Testis (tissue), 3 donors: ENCODE data around the gene CDK15. TPM values are rescaled to one million over a fixed set of nuclear protein-coding genes. Genes with fewer than 3 reads are reported as not detected.

ENCODE experiments used
- DNase-seq: peaks from one replicate; pipeline ENCODE4 v3.0.0-alpha.2; 2019
- H3K27ac ChIP-seq, 2 donors: fragments of 200-600 bp; sonication (generic); one replicate each; pipeline ENCODE4 v1.5.1; 2019
- H3K27me3 ChIP-seq: fragments of 200-600 bp; sonication (generic); one replicate; pipeline ENCODE4 v1.5.1; 2019
- H3K36me3 ChIP-seq: fragments of 200-600 bp; sonication (generic); one replicate; pipeline ENCODE4 v1.5.1; 2017; ENCODE audit warnings: low read depth; ENCODE audit errors: missing control alignments
- H3K4me1 ChIP-seq: fragments of 200-600 bp; sonication (generic); one replicate; pipeline ENCODE4 v1.5.1; 2019
- H3K4me3 ChIP-seq, 2 donors: fragments of 200-600 bp; sonication (generic); one replicate each; pipeline ENCODE4 v1.5.1; 2017 to 2019
- H3K9me3 ChIP-seq: fragments of 200-600 bp; sonication (generic); one replicate; pipeline ENCODE4 v1.5.1; 2017
- CTCF ChIP-seq, 3 experiments: fragments of 450-650 bp in 2 of 3; fragments of 200-600 bp in 1 of 3; sonication (generic) in 1 of 3; IDR thresholded peaks; one replicate each; pipeline ENCODE4 v1.5.1; 2016 to 2019; ENCODE audit warnings: antibody characterized with exemption in 3 of 3, mild to moderate bottlenecking in 2 of 3, moderate library complexity in 1 of 3
- POLR2A ChIP-seq: fragments of 450-650 bp; IDR thresholded peaks from one replicate; pipeline ENCODE4 v1.6.1; 2017; ENCODE audit warnings: antibody characterized with exemption, mild to moderate bottlenecking, moderate library complexity
- WGBS, 2 donors: methylation state at CpG; one replicate each; pipeline ENCODE4 v1.1.5; 2018; 5-methylcytosine and 5-hydroxymethylcytosine counted together
- intact Hi-C: fragments of 100-400 bp; cut with DNase I; formaldehyde crosslinking; loops from one replicate; pipeline ENCODE4 v1.15.1; 2023; ENCODE audit warnings: low total_unique reads
- polyA plus RNA-seq: library from polyadenylated mRNA; stranded (reverse); fragments of 350-450 nt; fragmentation: Illumina TruSeq; extraction: RNeasy Lipid Tissue Mini Kit (QIAGEN cat#74804); gene quantifications from one replicate; pipeline ENCODE4 v1.2.3, GENCODE V29; 2014; ENCODE audit warnings: low read depth, low replicate concordance; ENCODE audit not compliant: insufficient read depth
- total RNA-seq, 2 donors: library from RNA; depleted of rRNA; stranded (reverse); fragments of >200 nt; gene quantifications; one replicate each; pipeline ENCODE4 v1.2.3, GENCODE V29; 2016

Gene CDK15
- total and polyA plus RNA-seq, 3 donors from 2014 or later: 1.8 to 6.3 (median 5.6) TPM

- intact Hi-C loops: no loop called here
- WGBS, 2 donors: 55 to 71% methylated on average over 6 to 7 of the region's 7 CpGs
These were observed 125.6 kb downstream of the CDK15 start for GRCh38 chr2:201931951-201932350.

GRCh38 chr2:201932511-201932910 is 126.2 kb downstream of the CDK15 start:
- H3K27me3 ChIP-seq: no peaks in the 10 kb centered on the region
- TF ChIP-seq CTCF (IDR thresholded peaks at IDR 0.05): no peak
- no peak for TF ChIP-seq POLR2A
- no peak for DNase-seq
- H3K27ac ChIP-seq: no peak overlapping the region
- intact Hi-C loops: no loop called here
- no peaks in the 10 kb centered on the region for H3K4me1 ChIP-seq
- H3K4me3 ChIP-seq: no peak overlapping the region
- H3K36me3 ChIP-seq: no peaks in the 10 kb centered on the region
- no peaks in the 10 kb centered on the region for H3K9me3 ChIP-seq
- 76 to 86% methylated on average over 3 of the region's 3 CpGs for WGBS, 2 donors

More at GRCh38 chr2:201931951-201932350, 125.6 kb downstream of the CDK15 start:
- DNase-seq: no peak
- no peaks in the 10 kb centered on the region for H3K36me3 ChIP-seq
- H3K27me3 ChIP-seq: no peaks in the 10 kb centered on the region
- no peak overlapping the region for H3K27ac ChIP-seq
- no peaks in the 10 kb centered on the region for H3K4me1 ChIP-seq
- no peak overlapping the region for H3K4me3 ChIP-seq
- no peak for TF ChIP-seq POLR2A
- TF ChIP-seq CTCF (IDR thresholded peaks at IDR 0.05): no peak
- no peaks in the 10 kb centered on the region for H3K9me3 ChIP-seq

GRCh38 chr2:201933792-201934237 is 127.5 kb downstream of the CDK15 start:
- Histone ChIP-seq H3K4me1 (no peaks in the 10 kb centered on the region), H3K4me3 (no peak overlapping the region), H3K36me3 (no peaks in the 10 kb centered on the region), H3K27ac (no peak overlapping the region), H3K9me3 (no peaks in the 10 kb centered on the region), H3K27me3 (no peaks in the 10 kb centered on the region)
- 74 to 81% methylated on average over 3 to 7 of the region's 7 CpGs for WGBS, 2 donors
- intact Hi-C loops: no loop called here
- TF ChIP-seq POLR2A (no peak), CTCF (IDR thresholded peaks at IDR 0.05) (no peak)
- DNase-seq: no peak

- H3K36me3 ChIP-seq: no peaks in the 10 kb centered on the region
- no peak for TF ChIP-seq POLR2A
- no peak for TF ChIP-seq CTCF (IDR thresholded peaks at IDR 0.05)
- WGBS, 2 donors: 79 to 85% methylated on average over 3 to 4 of the region's 4 CpGs
- H3K4me3 ChIP-seq: no peak overlapping the region
- no peak for DNase-seq
- H3K27me3 ChIP-seq: no peaks in the 10 kb centered on the region
- H3K9me3 ChIP-seq: no peaks in the 10 kb centered on the region
- intact Hi-C loops: no loop called here
- H3K27ac ChIP-seq: no peak overlapping the region
- no peaks in the 10 kb centered on the region for H3K4me1 ChIP-seq
These were observed 130.5 kb downstream of the CDK15 start for GRCh38 chr2:201936817-201937216.

GRCh38 chr2:201937343-201937742 is 131.0 kb downstream of the CDK15 start:
- DNase-seq: peak; percentile 63
- WGBS, 2 donors: 64 to 81% methylated on average over 4 of the region's 4 CpGs

More at GRCh38 chr2:201937343-201937742, 131.0 kb downstream of the CDK15 start:
- no peaks in the 10 kb centered on the region for H3K9me3 ChIP-seq
- H3K4me1 ChIP-seq: no peaks in the 10 kb centered on the region
- H3K27ac ChIP-seq: no peak overlapping the region
- H3K36me3 ChIP-seq: no peaks in the 10 kb centered on the region
- no peak overlapping the region for H3K4me3 ChIP-seq
- no peak for TF ChIP-seq POLR2A
- intact Hi-C loops: no loop called here
- no peaks in the 10 kb centered on the region for H3K27me3 ChIP-seq
